ENCODE data around the gene NTN1.

DNA sequence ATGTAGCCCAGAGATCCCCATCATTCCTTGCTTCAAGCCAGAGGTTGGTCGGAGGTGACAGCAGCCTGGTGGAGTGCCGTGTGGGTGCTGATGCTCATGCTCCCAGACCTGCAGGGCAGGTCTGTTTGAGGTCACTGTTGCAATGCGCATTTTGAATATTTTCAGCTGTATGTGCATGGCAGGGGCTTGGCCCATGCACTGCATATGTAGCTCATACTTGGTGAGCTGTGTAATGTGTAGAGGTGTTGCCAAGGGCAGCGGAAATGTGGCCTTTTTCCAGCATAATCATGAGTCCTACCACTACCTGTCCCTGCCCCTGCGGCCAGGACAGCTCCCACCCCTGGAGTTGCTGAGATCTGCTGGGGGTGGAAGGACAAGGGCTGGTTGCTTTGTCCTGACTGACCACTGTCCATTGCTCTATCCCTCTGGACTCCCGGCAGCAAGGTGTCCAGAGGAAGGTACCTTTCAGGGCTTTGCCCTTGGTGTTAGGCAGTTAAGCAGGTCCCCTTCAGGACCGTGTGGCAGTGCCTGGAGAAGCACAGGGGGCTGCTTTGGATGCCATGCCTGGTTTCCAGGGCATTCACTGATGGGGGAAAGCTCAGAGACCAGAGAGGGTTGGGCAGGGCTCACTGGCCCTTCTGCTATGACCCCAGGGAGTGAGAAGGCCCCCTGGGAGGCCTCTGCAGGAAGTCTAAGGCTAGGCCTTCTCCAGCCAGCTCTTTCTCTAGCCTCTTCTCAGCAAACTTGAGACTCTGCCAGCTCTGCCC lies 215.2 kb downstream of the NTN1 start:
- TF ChIP-seq POLR2A (IDR thresholded peaks at IDR 0.05): no peak
- TF ChIP-seq, protein P1, sequence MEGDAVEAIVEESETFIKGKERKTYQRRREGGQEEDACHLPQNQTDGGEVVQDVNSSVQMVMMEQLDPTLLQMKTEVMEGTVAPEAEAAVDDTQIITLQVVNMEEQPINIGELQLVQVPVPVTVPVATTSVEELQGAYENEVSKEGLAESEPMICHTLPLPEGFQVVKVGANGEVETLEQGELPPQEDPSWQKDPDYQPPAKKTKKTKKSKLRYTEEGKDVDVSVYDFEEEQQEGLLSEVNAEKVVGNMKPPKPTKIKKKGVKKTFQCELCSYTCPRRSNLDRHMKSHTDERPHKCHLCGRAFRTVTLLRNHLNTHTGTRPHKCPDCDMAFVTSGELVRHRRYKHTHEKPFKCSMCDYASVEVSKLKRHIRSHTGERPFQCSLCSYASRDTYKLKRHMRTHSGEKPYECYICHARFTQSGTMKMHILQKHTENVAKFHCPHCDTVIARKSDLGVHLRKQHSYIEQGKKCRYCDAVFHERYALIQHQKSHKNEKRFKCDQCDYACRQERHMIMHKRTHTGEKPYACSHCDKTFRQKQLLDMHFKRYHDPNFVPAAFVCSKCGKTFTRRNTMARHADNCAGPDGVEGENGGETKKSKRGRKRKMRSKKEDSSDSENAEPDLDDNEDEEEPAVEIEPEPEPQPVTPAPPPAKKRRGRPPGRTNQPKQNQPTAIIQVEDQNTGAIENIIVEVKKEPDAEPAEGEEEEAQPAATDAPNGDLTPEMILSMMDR (IDR thresholded peaks at IDR 0.05): no peak

All from testis (tissue), 2 donors.